ENCODE data around the gene CARNS1. TPM values are rescaled to one million over a fixed set of nuclear protein-coding genes. Genes with fewer than 3 reads are reported as not detected.

Gene CARNS1
- 1 to 10 TPM; 6.2 to 6.9 TPM for total RNA-seq

- POLR2A ChIA-PET: interaction anchor here (1.1 to 10.0 kb wide), 6 partner anchors 8 to 24 kb away, joined by 3 to 178 read pairs (median 44); partner anchors contain the start of genes PPP1CA, PTPRCAP, RAD9A and TBC1D10C
- DNase-seq (no peak), ATAC-seq (no peak)
- no peak for TF ChIP-seq CTCF (IDR thresholded peaks at IDR 0.05)
- Mint-ChIP-seq H3K9me3 (no peaks in the 10 kb centered on the region), H3K27ac (peak within 1 kb of the TSS; percentile 85), H3K4me3 (peak within 1 kb of the TSS; percentile 71), H3K4me1 (ENCODE audit: low read depth) (peaks cover 71% of the 10 kb centered on the region), H3K27me3 (no peaks in the 10 kb centered on the region), H3K36me3 (ENCODE audit: low read depth) (peaks cover under 1% of the 10 kb centered on the region)
- intact Hi-C loops (cut with micrococcal nuclease): no loop called here
- CTCF ChIA-PET: interaction anchor here (1.4 to 2.0 kb wide), 2 partner anchors 13 to 75 kb away, joined by 3 to 6 read pairs; partner anchors contain the start of gene PPP1CA
These were observed at the start of gene CARNS1 for GRCh38 chr11:67415501-67416304. TSS of gene CARNS1 (plus strand) at chr11:67415678. CDS start at chr11:67416200, 522 bp downstream.

- Mint-ChIP-seq H3K36me3 (ENCODE audit: low read depth) (no peaks in the 10 kb centered on the region), H3K27me3 (peaks cover 3% of the 10 kb centered on the region), H3K4me1 (ENCODE audit: low read depth) (peaks cover 38% of the 10 kb centered on the region), H3K4me3 (no peak overlapping the region), H3K27ac (no peak overlapping the region), H3K9me3 (no peaks in the 10 kb centered on the region)
- no peak for DNase-seq
- intact Hi-C loops (cut with micrococcal nuclease): no loop called here
- ChIA-PET POLR2A (interaction anchor here (1.0 kb wide), 1 partner anchor 11 kb away, joined by 4 read pairs; no protein-coding TSS in a partner anchor), CTCF (interaction anchor here (6.3 to 30.8 kb wide), 2 partner anchors 11 to 15 kb away, joined by 70 to 883 read pairs; partner anchors contain the start of gene POLD4)
- ATAC-seq: no peak
- no peak for TF ChIP-seq CTCF (IDR thresholded peaks at IDR 0.05)
These were observed 49.6 kb upstream of the CARNS1 start for GRCh38 chr11:67365736-67366444.

GRCh38 chr11:67366546-67366945 is 48.9 kb upstream of the CARNS1 start:
- ATAC-seq: no peak
- intact Hi-C loops (cut with micrococcal nuclease): no loop called here
- peaks cover 8% of the 10 kb centered on the region for H3K27me3 Mint-ChIP-seq
- peaks cover 44% of the 10 kb centered on the region for H3K4me1 Mint-ChIP-seq (ENCODE audit: low read depth)
- no peak for TF ChIP-seq CTCF (IDR thresholded peaks at IDR 0.05)
- ChIA-PET POLR2A (interaction anchor here (0.6 to 1.4 kb wide), 2 partner anchors 10 to 95 kb away, joined by 3 read pairs; no protein-coding TSS in a partner anchor), CTCF (interaction anchor here (6.3 to 30.8 kb wide), 2 partner anchors 12 to 14 kb away, joined by 70 to 883 read pairs; partner anchors contain the start of gene POLD4)
- no peaks in the 10 kb centered on the region for H3K9me3 Mint-ChIP-seq
- DNase-seq: no peak
- H3K27ac Mint-ChIP-seq: no peak overlapping the region
- H3K4me3 Mint-ChIP-seq: no peak overlapping the region
- no peaks in the 10 kb centered on the region for H3K36me3 Mint-ChIP-seq (ENCODE audit: low read depth)

GRCh38 chr11:67366961-67367760 is 48.3 kb upstream of the CARNS1 start:
- H3K4me1 Mint-ChIP-seq (ENCODE audit: low read depth): peaks cover 49% of the 10 kb centered on the region
- no peak for ATAC-seq
- intact Hi-C loops (cut with micrococcal nuclease): no loop called here
- H3K27me3 Mint-ChIP-seq: peaks cover 13% of the 10 kb centered on the region
- H3K9me3 Mint-ChIP-seq: no peaks in the 10 kb centered on the region
- CTCF ChIA-PET: interaction anchor here (2.0 to 30.8 kb wide), 2 partner anchors 13 to 21 kb away, joined by 5 to 883 read pairs; partner anchors contain the start of gene POLD4
- H3K4me3 Mint-ChIP-seq: no peak overlapping the region
- POLR2A ChIA-PET: interaction anchor here (0.6 to 1.4 kb wide), 3 partner anchors 10 to 345 kb away, joined by 3 read pairs; no protein-coding TSS in a partner anchor
- H3K36me3 Mint-ChIP-seq (ENCODE audit: low read depth): no peaks in the 10 kb centered on the region
- DNase-seq: no peak
- TF ChIP-seq CTCF (IDR thresholded peaks at IDR 0.05): no peak
- no peak overlapping the region for H3K27ac Mint-ChIP-seq

Data from activated CD8-positive, alpha-beta T cell treated with anti-CD3 and anti-CD28 coated beads for 36 hours (primary cell).